Calu3 (cell line): ENCODE data around the gene ABHD2. TPM values are rescaled to one million over a fixed set of nuclear protein-coding genes. Genes with fewer than 3 reads are reported as not detected.
A peak's percentile ranks its signal among the peaks of the same experiment; 100 is the strongest.

Experiments
- BruUV-seq: library from RNA; stranded (reverse); fragments of 400-500 nt; replicated peaks from 2 replicates; lab custom pipeline; 2021; lab: Mats Ljungman, UMichigan
- CTCF ChIA-PET: fragments of 300-600 bp; sonication (Branson Sonifier 250); formaldehyde crosslinking; loops from one replicate; lab custom pipeline; 2022; ENCODE audit warnings: antibody characterized with exemption; lab: Charles Lee
- DNase-seq: peaks from one replicate; pipeline ENCODE4 v3.0.0; 2022
- H3K27ac Mint-ChIP-seq: one replicate; pipeline ENCODE4 v1.8.0; 2022; ENCODE audit warnings: mixed read lengths; ENCODE audit not compliant: unreplicated experiment
- H3K27me3 Mint-ChIP-seq: one replicate; pipeline ENCODE4 v1.8.0; 2022; ENCODE audit warnings: mixed read lengths; ENCODE audit not compliant: unreplicated experiment
- H3K36me3 Mint-ChIP-seq: one replicate; pipeline ENCODE4 v1.8.0; 2022; ENCODE audit warnings: mild to moderate bottlenecking, moderate library complexity, mixed read lengths; ENCODE audit not compliant: insufficient read depth, unreplicated experiment
- H3K4me1 Mint-ChIP-seq: one replicate; pipeline ENCODE4 v1.8.0; 2022; ENCODE audit warnings: mild to moderate bottlenecking, low read depth, mixed read lengths; ENCODE audit not compliant: unreplicated experiment
- H3K4me3 Mint-ChIP-seq: one replicate; pipeline ENCODE4 v1.8.0; 2022; ENCODE audit warnings: mild to moderate bottlenecking, low read depth, moderate library complexity, mixed read lengths; ENCODE audit not compliant: unreplicated experiment
- H3K9me3 Mint-ChIP-seq: one replicate; pipeline ENCODE4 v1.8.0; 2022; ENCODE audit warnings: low read depth, mixed read lengths; ENCODE audit not compliant: unreplicated experiment
- intact Hi-C: fragments of 100-400 bp; cut with micrococcal nuclease; formaldehyde crosslinking; loops from one replicate; pipeline ENCODE4 v1.10.0; 2022; ENCODE audit not compliant: unreplicated experiment
- total RNA-seq: library from RNA; stranded (reverse); gene quantifications from 2 replicates; pipeline ENCODE4 v1.2.3, GENCODE V29; 2022
- TF ChIP-seq, protein P1 (sequence below): fragments of 200-600 bp; IDR thresholded peaks from one replicate; pipeline ENCODE4 v1.8.0; 2022; ENCODE audit warnings: antibody characterized with exemption; ENCODE audit not compliant: unreplicated experiment

ABHD2 gene
- total RNA-seq, 1 experiment from 2014 or later, result 353 TPM

DNA sequence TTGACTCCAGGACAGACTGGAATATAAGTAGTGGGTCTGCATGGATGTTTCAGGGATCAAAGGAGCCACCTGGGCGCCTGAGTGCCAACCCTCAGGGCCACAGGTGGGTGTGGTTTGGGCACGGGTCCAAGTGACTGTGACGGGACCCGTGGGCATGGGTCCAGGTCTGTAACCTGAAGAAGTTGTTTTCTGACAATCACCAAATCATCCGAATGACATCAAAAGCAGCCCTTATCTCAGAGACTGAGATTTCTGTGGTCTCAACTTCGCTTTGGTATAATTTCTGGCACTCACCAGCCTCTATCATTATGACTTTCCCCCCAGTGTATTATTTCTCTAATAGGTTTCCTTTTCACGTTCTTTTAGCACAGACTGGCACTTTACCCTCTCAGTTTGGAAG is 108.7 kb downstream of the ABHD2 start:
- intact Hi-C loops, result no loop called here
- DNase-seq, result peak; percentile 45
- no peaks in the 10 kb centered on the region for H3K9me3 Mint-ChIP-seq
- peak overlapping the region; percentile 18 for H3K27ac Mint-ChIP-seq
- peaks cover 23% of the 10 kb centered on the region for H3K4me1 Mint-ChIP-seq
- CTCF ChIA-PET, result interaction anchor here (1.2 kb wide), 1 partner anchor 10 kb away, joined by 3 read pairs; no protein-coding TSS in a partner anchor
- TF ChIP-seq, protein P1, sequence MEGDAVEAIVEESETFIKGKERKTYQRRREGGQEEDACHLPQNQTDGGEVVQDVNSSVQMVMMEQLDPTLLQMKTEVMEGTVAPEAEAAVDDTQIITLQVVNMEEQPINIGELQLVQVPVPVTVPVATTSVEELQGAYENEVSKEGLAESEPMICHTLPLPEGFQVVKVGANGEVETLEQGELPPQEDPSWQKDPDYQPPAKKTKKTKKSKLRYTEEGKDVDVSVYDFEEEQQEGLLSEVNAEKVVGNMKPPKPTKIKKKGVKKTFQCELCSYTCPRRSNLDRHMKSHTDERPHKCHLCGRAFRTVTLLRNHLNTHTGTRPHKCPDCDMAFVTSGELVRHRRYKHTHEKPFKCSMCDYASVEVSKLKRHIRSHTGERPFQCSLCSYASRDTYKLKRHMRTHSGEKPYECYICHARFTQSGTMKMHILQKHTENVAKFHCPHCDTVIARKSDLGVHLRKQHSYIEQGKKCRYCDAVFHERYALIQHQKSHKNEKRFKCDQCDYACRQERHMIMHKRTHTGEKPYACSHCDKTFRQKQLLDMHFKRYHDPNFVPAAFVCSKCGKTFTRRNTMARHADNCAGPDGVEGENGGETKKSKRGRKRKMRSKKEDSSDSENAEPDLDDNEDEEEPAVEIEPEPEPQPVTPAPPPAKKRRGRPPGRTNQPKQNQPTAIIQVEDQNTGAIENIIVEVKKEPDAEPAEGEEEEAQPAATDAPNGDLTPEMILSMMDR, result no peak
- no TSS peak for BruUV-seq
- H3K4me3 Mint-ChIP-seq, result no peak overlapping the region
- H3K36me3 Mint-ChIP-seq, result peaks cover 62% of the 10 kb centered on the region
- H3K27me3 Mint-ChIP-seq, result no peaks in the 10 kb centered on the region

DNA sequence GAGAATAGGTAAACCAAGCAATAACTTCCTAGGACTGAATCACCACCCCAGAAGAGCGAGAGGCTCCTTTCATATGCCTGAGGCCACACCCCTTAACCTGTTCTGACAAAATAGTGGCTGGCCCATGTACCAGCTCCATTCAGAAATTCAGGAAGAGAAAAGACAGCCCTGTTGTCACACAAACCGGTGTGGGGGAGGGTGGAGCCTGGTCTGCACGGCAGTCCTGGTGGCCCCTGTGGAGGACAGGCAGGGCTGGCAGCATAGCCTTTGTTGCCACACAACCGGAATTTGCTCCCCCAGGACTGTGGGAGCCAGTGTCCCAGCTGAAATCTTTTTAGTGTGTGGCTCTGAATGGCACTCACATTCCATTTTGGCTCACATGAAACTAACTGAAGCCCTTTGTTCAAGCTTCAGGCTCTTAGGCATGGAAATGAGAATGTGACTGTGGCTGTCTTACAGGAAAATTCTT is 109.3 kb downstream of the ABHD2 start:
- intact Hi-C loops, result no loop called here
- Mint-ChIP-seq H3K36me3 (peaks cover 57% of the 10 kb centered on the region), H3K9me3 (no peaks in the 10 kb centered on the region), H3K27me3 (no peaks in the 10 kb centered on the region), H3K4me1 (peaks cover 23% of the 10 kb centered on the region), H3K27ac (peak overlapping the region; percentile 18), H3K4me3 (no peak overlapping the region)
- peak; percentile 39 for DNase-seq
- TF ChIP-seq, protein P1, result no peak
- BruUV-seq, result no TSS peak
- CTCF ChIA-PET, result interaction anchor here (1.2 kb wide), 1 partner anchor 9 kb away, joined by 3 read pairs; no protein-coding TSS in a partner anchor

DNA sequence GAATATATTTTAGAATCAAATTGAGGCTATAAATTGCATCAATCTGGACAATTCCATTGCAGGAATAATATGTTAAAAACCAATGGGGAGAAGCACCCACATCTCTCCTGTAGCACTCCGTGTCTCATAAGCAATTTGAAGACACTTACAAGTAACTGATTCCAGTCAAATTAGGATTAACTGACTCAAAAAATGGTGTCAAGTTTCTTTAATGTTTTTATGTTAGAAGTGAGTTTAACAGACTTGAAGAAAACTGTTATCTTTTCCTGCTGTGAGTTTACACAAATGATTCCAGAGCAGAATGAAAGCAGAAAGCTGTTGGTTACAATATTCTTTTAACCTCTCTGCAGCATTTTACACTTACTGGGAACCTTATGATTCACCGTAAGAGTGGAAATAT is 109.9 kb downstream of the ABHD2 start:
- no peak for DNase-seq
- H3K4me1 Mint-ChIP-seq, result peaks cover 23% of the 10 kb centered on the region
- H3K4me3 Mint-ChIP-seq, result no peak overlapping the region
- intact Hi-C loops, result no loop called here
- no TSS peak for BruUV-seq
- CTCF ChIA-PET, result interaction anchor here (1.2 kb wide), 1 partner anchor 9 kb away, joined by 3 read pairs; no protein-coding TSS in a partner anchor
- no peak overlapping the region for H3K27ac Mint-ChIP-seq
- H3K27me3 Mint-ChIP-seq, result no peaks in the 10 kb centered on the region
- H3K9me3 Mint-ChIP-seq, result no peaks in the 10 kb centered on the region
- TF ChIP-seq, protein P1, result no peak
- H3K36me3 Mint-ChIP-seq, result peaks cover 50% of the 10 kb centered on the region

DNA sequence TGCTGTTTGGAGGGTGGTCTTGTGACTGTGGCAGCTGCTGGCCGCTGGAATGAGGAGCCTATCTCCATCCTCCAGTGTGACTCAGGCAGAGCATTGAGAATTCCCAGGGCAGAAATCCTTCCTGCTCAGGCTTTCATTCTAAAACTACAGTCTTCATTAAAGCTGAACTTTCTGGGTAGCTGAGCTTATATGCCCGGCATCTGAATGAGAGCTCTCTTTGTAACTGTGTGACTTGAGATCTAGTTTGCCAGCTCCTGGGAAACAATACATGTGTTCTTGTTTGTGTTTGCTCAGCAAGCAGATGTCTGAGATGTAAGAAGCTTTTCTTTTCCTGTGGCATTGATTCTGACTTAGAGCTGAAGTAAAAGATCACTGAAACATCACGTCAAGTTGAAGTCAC is 110.7 kb downstream of the ABHD2 start:
- peaks cover 46% of the 10 kb centered on the region for H3K36me3 Mint-ChIP-seq
- no peaks in the 10 kb centered on the region for H3K27me3 Mint-ChIP-seq
- no peaks in the 10 kb centered on the region for H3K9me3 Mint-ChIP-seq
- intact Hi-C loops, result no loop called here
- BruUV-seq, result no TSS peak
- TF ChIP-seq, protein P1, result no peak
- CTCF ChIA-PET, result no interaction called here
- no peak overlapping the region for H3K4me3 Mint-ChIP-seq
- no peak for DNase-seq
- no peak overlapping the region for H3K27ac Mint-ChIP-seq
- H3K4me1 Mint-ChIP-seq, result peaks cover 23% of the 10 kb centered on the region
